SK-N-SH (cell line): ENCODE data around the gene VPS52. TPM values are rescaled to one million over a fixed set of nuclear protein-coding genes. Genes with fewer than 3 reads are reported as not detected.

Source experiments
- CTCF ChIA-PET: fragments of 300-600, 350-600 bp; formaldehyde crosslinking; extraction: SDS; loops from one replicate; lab custom pipeline; 2021; lab: Yijun Ruan, JAX
- POLR2A ChIA-PET: fragments of 350-600 bp; sonication (Branson Sonifier 250); formaldehyde crosslinking; extraction: SDS; loops from one replicate; lab custom pipeline; 2020; ENCODE audit warnings: antibody characterized with exemption, inconsistent platforms; lab: Yijun Ruan, JAX
- DNase-seq: peaks from one replicate; pipeline ENCODE4 v3.0.0; 2012
- H2AFZ ChIP-seq: fragments of 200-600 bp; sonication (generic); 2 replicates; pipeline ENCODE4 v1.8.1; 2016; ENCODE audit warnings: antibody characterized with exemption, mild to moderate bottlenecking, low read depth
- H3F3A ChIP-seq: fragments of 200-600 bp; sonication (generic); replicated peaks from 2 replicates; pipeline ENCODE3; 2016; ENCODE audit warnings: antibody characterized with exemption, mild to moderate bottlenecking; ENCODE audit not compliant: insufficient read depth
- H3K27ac ChIP-seq, 2 experiments: fragments of 200-500 bp in 1 of 2; fragments of 200-600 bp in 1 of 2; sonication (Bioruptor generic) in 1 of 2; sonication (generic), shearing (Covaris generic) in 1 of 2; 2 replicates each; pipeline versions ENCODE4 v1.5.1 to v1.6.1; 2014 to 2016; ENCODE audit warnings: low read depth in 2 of 2, inconsistent platforms in 1 of 2, low read length in 1 of 2, mild to moderate bottlenecking in 1 of 2, mixed read lengths in 1 of 2
- H3K27me3 ChIP-seq: fragments of 200-600 bp; sonication (generic), shearing (Covaris generic); 2 replicates; pipeline ENCODE4 v1.6.1; 2016; ENCODE audit warnings: mixed run types; ENCODE audit not compliant: insufficient read depth
- H3K36me3 ChIP-seq, 2 experiments: fragments of 200-500 bp in 1 of 2; fragments of 200-600 bp in 1 of 2; sonication (Bioruptor generic) in 1 of 2; sonication (generic) in 1 of 2; replicated peaks in 1 of 2; 2 replicates each; pipeline versions ENCODE3 to v1.5.1; 2014 to 2016; ENCODE audit warnings: low read length in 1 of 2, mild to moderate bottlenecking in 1 of 2; ENCODE audit not compliant: insufficient read depth in 2 of 2, control insufficient read depth in 1 of 2
- H3K4me1 ChIP-seq, 2 experiments: fragments of 200-500 bp in 1 of 2; fragments of 200-600 bp in 1 of 2; sonication (Bioruptor generic) in 1 of 2; sonication (generic), shearing (Covaris generic) in 1 of 2; 2 replicates each; pipeline versions ENCODE4 v1.5.1 to v1.6.1; 2014 to 2016; ENCODE audit warnings: low read depth in 1 of 2, low read length in 1 of 2, mixed run types in 1 of 2; ENCODE audit not compliant: insufficient read depth in 2 of 2, control insufficient read depth in 1 of 2
- H3K4me2 ChIP-seq: fragments of 200-600 bp; sonication (generic), shearing (Covaris generic); 2 replicates; pipeline ENCODE4 v1.6.1; 2017; ENCODE audit warnings: mixed run types
- H3K4me3 ChIP-seq, 2 experiments: fragments of 200-500 bp in 1 of 2; fragments of 200-600 bp in 1 of 2; sonication (Bioruptor generic) in 1 of 2; sonication (generic), shearing (Covaris generic) in 1 of 2; 2 replicates each; pipeline versions ENCODE4 v1.5.1 to v1.8.1; 2014 to 2016; ENCODE audit warnings: low read depth in 2 of 2, inconsistent platforms in 1 of 2, low read length in 1 of 2, mild to moderate bottlenecking in 1 of 2, mixed read lengths in 1 of 2, moderate library complexity in 1 of 2
- H3K79me2 ChIP-seq: fragments of 200-600 bp; sonication (generic); 2 replicates; pipeline ENCODE4 v1.8.1; 2017; ENCODE audit warnings: mild to moderate bottlenecking; ENCODE audit not compliant: insufficient read depth
- H3K9ac ChIP-seq: fragments of 200-600 bp; sonication (generic); 2 replicates; pipeline ENCODE4 v1.6.1; 2017; ENCODE audit warnings: mixed run types
- H3K9me2 ChIP-seq: fragments of 200-600 bp; sonication (generic); 2 replicates; pipeline ENCODE4 v1.6.1; 2017; ENCODE audit warnings: mixed run types
- H3K9me3 ChIP-seq: fragments of 200-600 bp; sonication (generic); 2 replicates; pipeline ENCODE4 v1.6.1; 2017; ENCODE audit warnings: mixed run types, mild to moderate bottlenecking, moderate library complexity
- H4K20me1 ChIP-seq: fragments of 200-600 bp; sonication (generic); 2 replicates; pipeline ENCODE4 v1.6.1; 2017; ENCODE audit warnings: mild to moderate bottlenecking, mixed run types; ENCODE audit not compliant: insufficient read depth
- CHD2 ChIP-seq: fragments of 150-350 bp; IDR thresholded peaks from 2 replicates; pipeline ENCODE4 v1.6.1; 2018; ENCODE audit warnings: low read length; ENCODE audit not compliant: partially characterized antibody
- EP300 ChIP-seq, 2 experiments: IDR thresholded peaks; 2 replicates each; pipeline versions ENCODE4 v1.4.0 to v1.6.1; 2012; ENCODE audit warnings: borderline replicate concordance in 1 of 2, low read depth in 1 of 2, low read length in 1 of 2
- EZH2phosphoT487 ChIP-seq: fragments of 200-600 bp; sonication (generic); IDR thresholded peaks from 2 replicates; pipeline ENCODE4 v1.6.1; 2017; ENCODE audit warnings: low read depth, mixed run types, mild to moderate bottlenecking, antibody characterized with exemption, moderate library complexity, borderline replicate concordance
- FOSL2 ChIP-seq: IDR thresholded peaks from 2 replicates; pipeline ENCODE4 v1.4.0; 2012; ENCODE audit warnings: low read depth, mild to moderate bottlenecking, moderate library complexity, borderline replicate concordance
- FOXJ3 ChIP-seq: sonication (generic); formaldehyde crosslinking; IDR thresholded peaks from 2 replicates; pipeline ENCODE4 v1.5.1; 2020; ENCODE audit warnings: mild to moderate bottlenecking, missing genetic modification reagents
- GATA2 ChIP-seq: sonication (generic); formaldehyde crosslinking; IDR thresholded peaks from 2 replicates; pipeline ENCODE4 v1.5.0; 2020; ENCODE audit warnings: mild to moderate bottlenecking, missing genetic modification reagents
- MAX ChIP-seq: IDR thresholded peaks from 2 replicates; pipeline ENCODE4 v1.4.0; 2012; ENCODE audit warnings: low read depth
- MEF2A ChIP-seq: IDR thresholded peaks from 2 replicates; pipeline ENCODE4 v1.4.0; 2012; ENCODE audit warnings: low read depth, borderline replicate concordance
- REST ChIP-seq: IDR thresholded peaks from 2 replicates; pipeline ENCODE4 v1.6.1; 2012; ENCODE audit warnings: mild to moderate bottlenecking, low read depth, low read length, moderate library complexity
- RXRA ChIP-seq: IDR thresholded peaks from 2 replicates; pipeline ENCODE4 v1.4.0; 2012; ENCODE audit warnings: low read depth, mild to moderate bottlenecking, borderline replicate concordance
- YY1 ChIP-seq: IDR thresholded peaks from 2 replicates; pipeline ENCODE4 v1.4.0; 2012; ENCODE audit warnings: low read depth, mild to moderate bottlenecking
- WGBS: methylation state at CpG from one replicate; pipeline ENCODE4 v1.1.6; 2017; ENCODE audit warnings: low lambda C conversion rate; 5-methylcytosine and 5-hydroxymethylcytosine counted together
- polyA plus RNA-seq, 3 experiments: library from polyadenylated mRNA; depleted of rRNA; stranded (reverse); fragments of >200 nt; gene quantifications; 2 replicates each; pipeline ENCODE4 v1.2.3, GENCODE V29; 2012

Gene VPS52
- polyA plus RNA-seq, 1 of the 3 experiments (the other 2 are of a cell fraction) = 74.0 TPM

- TF ChIP-seq RXRA (no peak), FOSL2 (no peak), YY1 (peak; percentile 37; the same call in 1 of the 2 replicates), MEF2A (no peak), REST (0 out of 2 replicates have a peak, but pooled peaks have one; percentile 1), GATA2 (CRISPR knock-in tag) (no peak), EZH2phosphoT487 (no peak), MAX (peak; percentile 52), FOXJ3 (CRISPR knock-in tag) (no peak), EP300 (IDR thresholded peaks at IDR 0.05; ENCODE audit: borderline replicate concordance in 1 of 2, low read depth in 1 of 2, low read length in 1 of 2) (no peak), CHD2 (peak; percentile 59)
- CTCF ChIA-PET = interaction anchor here (1.0 to 3.4 kb wide), 5 partner anchors 9 to 193 kb away, joined by 3 to 27 read pairs (median 5); no protein-coding TSS in a partner anchor
- Histone ChIP-seq H3F3A (peaks cover 21% of the 10 kb centered on the region), H3K4me3 (peak overlapping the region; percentile 90 to 94), H3K79me2 (peaks cover 28% of the 10 kb centered on the region), H4K20me1 (no peaks in the 10 kb centered on the region), H3K4me2 (peak overlapping the region; percentile 96), H3K9me2 (no peaks in the 10 kb centered on the region), H3K4me1 (peaks cover 19 to 35% of the 10 kb centered on the region in 2 experiments), H3K27ac (peak overlapping the region; percentile 88 to 91), H3K9me3 (no peaks in the 10 kb centered on the region), H3K36me3 (peaks cover 18 to 32% of the 10 kb centered on the region in 2 experiments), H2AFZ (peak overlapping the region; percentile 86), H3K27me3 (no peaks in the 10 kb centered on the region), H3K9ac (peak overlapping the region; percentile 95)
- peak; percentile 81 for DNase-seq
- POLR2A ChIA-PET = interaction anchor here (1.0 to 2.4 kb wide), 3 partner anchors 8 to 64 kb away, joined by 3 to 18 read pairs (median 9); partner anchors contain the start of genes RPS18 and VPS52
- 3% methylated on average over 29 of the region's 29 CpGs for WGBS
Observed at GRCh38 chr6:33207552-33208090, 64.1 kb downstream of the VPS52 start.
